CD4-positive, alpha-beta memory T cell (primary cell): ENCODE measurements around the gene HSD11B1. TPM values are rescaled to one million over a fixed set of nuclear protein-coding genes. Genes with fewer than 3 reads are reported as not detected.

ENCODE experiments used
- CTCF ChIA-PET: fragments of 350-600 bp; sonication (Branson Sonifier 250); formaldehyde crosslinking; loops from one replicate; lab custom pipeline; 2021; ENCODE audit warnings: inconsistent platforms; ENCODE audit not compliant: partially characterized antibody; lab: Charles Lee
- POLR2A ChIA-PET: fragments of 350-600 bp; sonication (Branson Sonifier 250); formaldehyde crosslinking; loops from one replicate; lab custom pipeline; 2021; ENCODE audit not compliant: partially characterized antibody; lab: Charles Lee
- DNase-seq, 5 donors: peaks; one replicate each; pipeline versions ENCODE4 v3.0.0 to v3.0.0-alpha.2; 2020 to 2022; ENCODE audit warnings: mixed read lengths in 1 of 5
- H3K27ac ChIP-seq: one replicate; pipeline ENCODE4 v1.7.0; 2013; ENCODE audit warnings: low read depth, low read length
- H3K27me3 ChIP-seq: 2 replicates; pipeline ENCODE4 v1.7.0; 2013; ENCODE audit warnings: mild to moderate bottlenecking, low read length, moderate library complexity; ENCODE audit not compliant: insufficient read depth
- H3K36me3 ChIP-seq: 2 replicates; pipeline ENCODE4 v1.7.0; 2013; ENCODE audit warnings: mild to moderate bottlenecking, low read length, moderate library complexity; ENCODE audit not compliant: insufficient read depth
- H3K4me1 ChIP-seq: 2 replicates; pipeline ENCODE4 v1.7.0; 2013; ENCODE audit warnings: mild to moderate bottlenecking, low read length, moderate library complexity; ENCODE audit not compliant: insufficient read depth
- H3K4me3 ChIP-seq, 2 donors: one replicate each; pipeline ENCODE4 v1.7.0; 2013; ENCODE audit warnings: low read length in 2 of 2, mild to moderate bottlenecking in 1 of 2
- H3K9me3 ChIP-seq, 2 donors: one replicate each; pipeline ENCODE4 v1.7.0; 2013; ENCODE audit warnings: low read length in 2 of 2, control low read depth in 1 of 2; ENCODE audit not compliant: control insufficient read depth in 1 of 2
- H3K27ac Mint-ChIP-seq, 7 donors: one replicate each; pipeline ENCODE4 v1.8.0; 2020 to 2021; ENCODE audit warnings: mixed read lengths in 7 of 7, mild to moderate bottlenecking in 6 of 7, inconsistent platforms in 3 of 7, moderate library complexity in 3 of 7
- H3K27me3 Mint-ChIP-seq, 2 donors: one replicate each; pipeline ENCODE4 v1.8.0; 2020 to 2021; ENCODE audit warnings: mixed read lengths in 2 of 2
- H3K36me3 Mint-ChIP-seq, 2 donors: one replicate each; pipeline ENCODE4 v1.8.0; 2020 to 2021; ENCODE audit warnings: mixed read lengths in 2 of 2, inconsistent platforms in 1 of 2, mild to moderate bottlenecking in 1 of 2
- H3K4me1 Mint-ChIP-seq, 4 donors: one replicate each; pipeline ENCODE4 v1.8.0; 2020 to 2021; ENCODE audit warnings: mixed read lengths in 4 of 4, mild to moderate bottlenecking in 1 of 4
- H3K4me3 Mint-ChIP-seq, 8 donors: one replicate each; pipeline ENCODE4 v1.8.0; 2020 to 2021; ENCODE audit warnings: mixed read lengths in 8 of 8, mild to moderate bottlenecking in 7 of 8, moderate library complexity in 6 of 8, inconsistent platforms in 3 of 8
- H3K9me3 Mint-ChIP-seq, 8 donors: one replicate each; pipeline ENCODE4 v1.8.0; 2020 to 2021; ENCODE audit warnings: mixed read lengths in 8 of 8, mild to moderate bottlenecking in 5 of 8, inconsistent platforms in 3 of 8, moderate library complexity in 1 of 8
- intact Hi-C: fragments of 100-400 bp; cut with micrococcal nuclease; formaldehyde crosslinking; loops from one replicate; pipeline ENCODE4 v1.15.1; 2023
- polyA plus RNA-seq, 2 donors: library from polyadenylated mRNA; unstranded; fragments of 300-500 nt; fragmentation: Illumina TruSeq; gene quantifications; one replicate each; pipeline ENCODE4 v1.2.3, GENCODE V29; 2021
- total RNA-seq, 2 experiments: library from RNA; stranded (reverse); gene quantifications; one replicate each; pipeline ENCODE4 v1.2.3, GENCODE V29; 2021

Gene HSD11B1
- total and polyA plus RNA-seq, 4 experiments from 2014 or later, result 0.49 to 7.3 (median 5.6) TPM; not detected in 1

GRCh38 chr1:209667103-209667502, 37.5 kb upstream of the HSD11B1 start:
- ChIA-PET CTCF (interaction anchor here (1.3 to 2.7 kb wide), 2 partner anchors 10 to 24 kb away, joined by 3 to 7 read pairs; no protein-coding TSS in a partner anchor), POLR2A (no interaction called here)
- no peaks in the 10 kb centered on the region for H3K27me3 Mint-ChIP-seq
- H3K36me3 ChIP-seq, result no peaks in the 10 kb centered on the region
- H3K4me1 ChIP-seq, result peaks cover 6% of the 10 kb centered on the region
- H3K27me3 ChIP-seq, result no peaks in the 10 kb centered on the region
- H3K9me3 ChIP-seq, result no peaks in the 10 kb centered on the region
- H3K27ac ChIP-seq, result no peak overlapping the region
- no peak overlapping the region for H3K4me3 Mint-ChIP-seq
- intact Hi-C loops, result no loop called here
- H3K4me3 ChIP-seq, result no peak overlapping the region
- no peak for DNase-seq
- no peak overlapping the region for H3K27ac Mint-ChIP-seq
- no peaks in the 10 kb centered on the region for H3K36me3 Mint-ChIP-seq
- H3K4me1 Mint-ChIP-seq, result peaks cover 6 to 21% (median 13%) of the 10 kb centered on the region in 4 donors
- H3K9me3 Mint-ChIP-seq, result peaks cover 0 to 2% (median 0%) of the 10 kb centered on the region in 8 donors

- no peak overlapping the region for H3K4me3 Mint-ChIP-seq
- Histone ChIP-seq H3K36me3 (no peaks in the 10 kb centered on the region), H3K4me3 (no peak overlapping the region), H3K27ac (no peak overlapping the region), H3K9me3 (no peaks in the 10 kb centered on the region), H3K4me1 (peaks cover 9% of the 10 kb centered on the region), H3K27me3 (no peaks in the 10 kb centered on the region)
- intact Hi-C loops, result no loop called here
- DNase-seq, result no peak
- peaks cover 10 to 27% (median 17%) of the 10 kb centered on the region in 4 donors for H3K4me1 Mint-ChIP-seq
- no peaks in the 10 kb centered on the region for H3K36me3 Mint-ChIP-seq
- ChIA-PET POLR2A (no interaction called here), CTCF (interaction anchor here (1.3 kb wide), 1 partner anchor 24 kb away, joined by 3 read pairs; no protein-coding TSS in a partner anchor)
- H3K27me3 Mint-ChIP-seq, result no peaks in the 10 kb centered on the region
- peaks cover 0 to 2% (median 0%) of the 10 kb centered on the region in 8 donors for H3K9me3 Mint-ChIP-seq
- H3K27ac Mint-ChIP-seq, result no peak overlapping the region
Observed at GRCh38 chr1:209667708-209668107, 36.9 kb upstream of the HSD11B1 start.

- Mint-ChIP-seq H3K4me3 (peak overlapping the region in 1 of 8 donors; percentile 73), H3K36me3 (no peaks in the 10 kb centered on the region), H3K27ac (peak overlapping the region in 2 of 7 donors; percentile 78 to 89), H3K9me3 (peaks cover 0 to 2% (median 0%) of the 10 kb centered on the region in 8 donors), H3K27me3 (peaks cover 3 to 4% of the 10 kb centered on the region in 2 donors), H3K4me1 (peaks cover 32 to 55% (median 43%) of the 10 kb centered on the region in 4 donors)
- H3K27me3 ChIP-seq, result no peaks in the 10 kb centered on the region
- H3K9me3 ChIP-seq, result no peaks in the 10 kb centered on the region
- intact Hi-C loops, result no loop called here
- CTCF ChIA-PET, result interaction anchor here (1.5 kb wide), 1 partner anchor 101 kb away, joined by 5 read pairs; no protein-coding TSS in a partner anchor
- no peak overlapping the region for H3K27ac ChIP-seq
- H3K4me3 ChIP-seq, result no peak overlapping the region
- no peak for DNase-seq
- H3K4me1 ChIP-seq, result peaks cover 38% of the 10 kb centered on the region
- POLR2A ChIA-PET, result no interaction called here
- no peaks in the 10 kb centered on the region for H3K36me3 ChIP-seq
Observed at GRCh38 chr1:209670441-209671082, 34.1 kb upstream of the HSD11B1 start.

GRCh38 chr1:209672705-209673630, 31.7 kb upstream of the HSD11B1 start:
- peak overlapping the region in 6 of 8 donors; percentile 0 to 89 (median 54) for H3K4me3 Mint-ChIP-seq
- CTCF ChIA-PET, result interaction anchor here (0.6 to 3.6 kb wide), 7 partner anchors 8 to 107 kb away, joined by 3 to 26 read pairs (median 3); no protein-coding TSS in a partner anchor
- no peaks in the 10 kb centered on the region for H3K36me3 Mint-ChIP-seq
- peaks cover 0 to 4% (median 0%) of the 10 kb centered on the region in 8 donors for H3K9me3 Mint-ChIP-seq
- intact Hi-C loops, result no loop called here
- H3K27me3 Mint-ChIP-seq, result peaks cover 8% of the 10 kb centered on the region in 2 donors
- H3K4me1 Mint-ChIP-seq, result peaks cover 38 to 75% (median 56%) of the 10 kb centered on the region in 4 donors
- Histone ChIP-seq H3K36me3 (no peaks in the 10 kb centered on the region), H3K9me3 (no peaks in the 10 kb centered on the region), H3K4me1 (peaks cover 50% of the 10 kb centered on the region), H3K27ac (peak overlapping the region; percentile 25), H3K27me3 (no peaks in the 10 kb centered on the region), H3K4me3 (no peak overlapping the region)
- POLR2A ChIA-PET, result interaction anchor here (0.9 to 5.0 kb wide), 3 partner anchors 13 to 97 kb away, joined by 3 to 25 read pairs (median 4); no protein-coding TSS in a partner anchor
- peak; percentile 26 to 73 (median 43) for DNase-seq
- H3K27ac Mint-ChIP-seq, result peak overlapping the region; percentile 62 to 93 (median 88)

GRCh38 chr1:209673631-209674417, 30.8 kb upstream of the HSD11B1 start:
- peak overlapping the region in 6 of 8 donors; percentile 64 to 90 (median 84) for H3K4me3 Mint-ChIP-seq
- H3K27me3 ChIP-seq, result no peaks in the 10 kb centered on the region
- POLR2A ChIA-PET, result interaction anchor here (0.8 to 5.0 kb wide), 4 partner anchors 10 to 96 kb away, joined by 3 to 25 read pairs (median 4); no protein-coding TSS in a partner anchor
- H3K27ac Mint-ChIP-seq, result peak overlapping the region in 6 of 7 donors; percentile 30 to 93 (median 90)
- intact Hi-C loops, result no loop called here
- H3K27ac ChIP-seq, result no peak overlapping the region
- H3K36me3 ChIP-seq, result no peaks in the 10 kb centered on the region
- H3K4me1 Mint-ChIP-seq, result peaks cover 38 to 75% (median 56%) of the 10 kb centered on the region in 4 donors
- H3K4me3 ChIP-seq, result no peak overlapping the region
- H3K27me3 Mint-ChIP-seq, result peaks cover 8 to 13% of the 10 kb centered on the region in 2 donors
- peaks cover 0 to 4% (median 0%) of the 10 kb centered on the region in 8 donors for H3K9me3 Mint-ChIP-seq
- DNase-seq, result no peak
- CTCF ChIA-PET, result interaction anchor here (0.6 to 3.6 kb wide), 8 partner anchors 9 to 108 kb away, joined by 3 to 26 read pairs (median 4); no protein-coding TSS in a partner anchor
- no peaks in the 10 kb centered on the region for H3K36me3 Mint-ChIP-seq
- H3K4me1 ChIP-seq, result peaks cover 50% of the 10 kb centered on the region
- no peaks in the 10 kb centered on the region for H3K9me3 ChIP-seq

GRCh38 chr1:209674957-209675564, 29.6 kb upstream of the HSD11B1 start, which contains the start of gene G0S2:
TSS of gene G0S2 (plus strand) at chr1:209675412. CDS start at chr1:209675685, 273 bp downstream.
- H3K27ac Mint-ChIP-seq, result peak within 1 kb of the TSS; percentile 14 to 92 (median 36)
- H3K9me3 Mint-ChIP-seq, result peaks cover 0 to 2% (median 0%) of the 10 kb centered on the region in 8 donors
- no peaks in the 10 kb centered on the region for H3K36me3 ChIP-seq
- no peaks in the 10 kb centered on the region for H3K9me3 ChIP-seq
- H3K27me3 Mint-ChIP-seq, result peaks cover 8 to 13% of the 10 kb centered on the region in 2 donors
- no peaks in the 10 kb centered on the region for H3K36me3 Mint-ChIP-seq
- intact Hi-C loops, result no loop called here
- peaks cover 38 to 75% (median 56%) of the 10 kb centered on the region in 4 donors for H3K4me1 Mint-ChIP-seq
- H3K4me1 ChIP-seq, result peaks cover 50% of the 10 kb centered on the region
- DNase-seq, result peak in 4 of 5 donors; percentile 7 to 38 (median 22)
- H3K27ac ChIP-seq, result no peak within 1 kb of the TSS
- no peaks in the 10 kb centered on the region for H3K27me3 ChIP-seq
- ChIA-PET POLR2A (interaction anchor here (0.8 to 5.0 kb wide), 3 partner anchors 11 to 73 kb away, joined by 3 to 25 read pairs (median 3); no protein-coding TSS in a partner anchor), CTCF (interaction anchor here (1.5 to 3.6 kb wide), 4 partner anchors 10 to 106 kb away, joined by 3 to 26 read pairs (median 6); no protein-coding TSS in a partner anchor)
- peak within 1 kb of the TSS; percentile 64 to 90 (median 82) for H3K4me3 Mint-ChIP-seq
- H3K4me3 ChIP-seq, result peak within 1 kb of the TSS in 1 of 2 donors; percentile 50
